Activated CD8-positive, alpha-beta memory T cell treated with anti-CD3 and anti-CD28 coated beads, Interleukin-2, amount 10 ng/mL, durations not matched to agents 7 days and 5 days (primary cell): ENCODE measurements around the gene PHKG2. TPM values are rescaled to one million over a fixed set of nuclear protein-coding genes. Genes with fewer than 3 reads are reported as not detected.

Experiments used
- ATAC-seq: fragments of 150-1000 bp; cut with Tn5 transposase; one replicate; pipeline ENCODE4 v1.10.0; 2021; ENCODE audit warnings: moderate library complexity
- CTCF ChIA-PET: fragments of 350-600 bp; sonication (Branson Sonifier 250); formaldehyde crosslinking; loops from one replicate; lab custom pipeline; 2021; ENCODE audit warnings: antibody characterized with exemption; lab: Charles Lee
- DNase-seq: peaks from one replicate; pipeline ENCODE4 v3.0.0-alpha.2; 2020
- H3K27ac Mint-ChIP-seq: one replicate; pipeline ENCODE4 v1.8.0; 2021; ENCODE audit warnings: mild to moderate bottlenecking, mixed read lengths
- H3K27me3 Mint-ChIP-seq: one replicate; pipeline ENCODE4 v1.8.0; 2021; ENCODE audit warnings: mixed read lengths
- H3K36me3 Mint-ChIP-seq: one replicate; pipeline ENCODE4 v1.8.0; 2021; ENCODE audit warnings: mild to moderate bottlenecking, mixed read lengths
- H3K4me1 Mint-ChIP-seq: one replicate; pipeline ENCODE4 v1.8.0; 2021; ENCODE audit warnings: mixed read lengths
- H3K4me3 Mint-ChIP-seq: one replicate; pipeline ENCODE4 v1.8.0; 2021; ENCODE audit warnings: mild to moderate bottlenecking, moderate library complexity, mixed read lengths
- H3K9me3 Mint-ChIP-seq: one replicate; pipeline ENCODE4 v1.8.0; 2022; ENCODE audit warnings: low read depth, mixed read lengths
- total RNA-seq, 2 experiments: library from RNA; stranded (reverse); gene quantifications; one replicate each; pipeline ENCODE4 v1.2.3, GENCODE V29; 2021

PHKG2 gene
- total RNA-seq, 2 experiments from 2014 or later: 45.8 to 46.5 TPM

GRCh38 chr16:30720694-30721093 is 27.5 kb upstream of the PHKG2 start:
- CTCF ChIA-PET: no interaction called here
- DNase-seq (no peak), ATAC-seq (no peak)
- Mint-ChIP-seq H3K4me3 (no peak overlapping the region), H3K27ac (no peak overlapping the region), H3K36me3 (peaks cover 69% of the 10 kb centered on the region), H3K9me3 (no peaks in the 10 kb centered on the region), H3K27me3 (no peaks in the 10 kb centered on the region), H3K4me1 (peaks cover 18% of the 10 kb centered on the region)

GRCh38 chr16:30721167-30721566 is 27.1 kb upstream of the PHKG2 start:
- Mint-ChIP-seq H3K36me3 (peaks cover 68% of the 10 kb centered on the region), H3K4me3 (no peak overlapping the region), H3K27ac (no peak overlapping the region), H3K27me3 (no peaks in the 10 kb centered on the region), H3K4me1 (peaks cover 13% of the 10 kb centered on the region), H3K9me3 (no peaks in the 10 kb centered on the region)
- ATAC-seq (no peak), DNase-seq (no peak)
- CTCF ChIA-PET: interaction anchor here (1.2 to 1.5 kb wide), 2 partner anchors 9 to 26 kb away, joined by 3 to 4 read pairs; no protein-coding TSS in a partner anchor

GRCh38 chr16:30721606-30722005 is 26.6 kb upstream of the PHKG2 start:
- Mint-ChIP-seq H3K9me3 (no peaks in the 10 kb centered on the region), H3K4me3 (no peak overlapping the region), H3K4me1 (peaks cover 9% of the 10 kb centered on the region), H3K36me3 (peaks cover 65% of the 10 kb centered on the region), H3K27ac (no peak overlapping the region), H3K27me3 (no peaks in the 10 kb centered on the region)
- CTCF ChIA-PET: interaction anchor here (1.2 to 1.5 kb wide), 2 partner anchors 9 to 26 kb away, joined by 3 to 4 read pairs; no protein-coding TSS in a partner anchor
- DNase-seq (no peak), ATAC-seq (no peak)

- Mint-ChIP-seq H3K27ac (no peak overlapping the region), H3K4me1 (peaks cover 2% of the 10 kb centered on the region), H3K4me3 (no peak overlapping the region), H3K9me3 (no peaks in the 10 kb centered on the region), H3K36me3 (peaks cover 61% of the 10 kb centered on the region), H3K27me3 (no peaks in the 10 kb centered on the region)
- no peak for DNase-seq
- CTCF ChIA-PET: interaction anchor here (1.2 to 1.5 kb wide), 2 partner anchors 10 to 25 kb away, joined by 3 to 4 read pairs; no protein-coding TSS in a partner anchor
- no peak for ATAC-seq
These were observed 25.8 kb upstream of the PHKG2 start for GRCh38 chr16:30722443-30722842.

GRCh38 chr16:30722916-30723315 is 25.3 kb upstream of the PHKG2 start:
- Mint-ChIP-seq H3K9me3 (no peaks in the 10 kb centered on the region), H3K27me3 (no peaks in the 10 kb centered on the region), H3K4me3 (no peak overlapping the region), H3K36me3 (peaks cover 62% of the 10 kb centered on the region), H3K4me1 (peaks cover 2% of the 10 kb centered on the region), H3K27ac (no peak overlapping the region)
- ATAC-seq (no peak), DNase-seq (no peak)
- CTCF ChIA-PET: no interaction called here

GRCh38 chr16:30723725-30724355 is 24.4 kb upstream of the PHKG2 start:
- no peak overlapping the region for H3K27ac Mint-ChIP-seq

GRCh38 chr16:30724641-30725417 is 23.4 kb upstream of the PHKG2 start:
- Mint-ChIP-seq H3K4me1 (peaks cover 11% of the 10 kb centered on the region), H3K27me3 (no peaks in the 10 kb centered on the region), H3K9me3 (no peaks in the 10 kb centered on the region), H3K4me3 (no peak overlapping the region), H3K27ac (no peak overlapping the region), H3K36me3 (peaks cover 69% of the 10 kb centered on the region)
- ATAC-seq (no peak), DNase-seq (no peak)
- CTCF ChIA-PET: no interaction called here

More at GRCh38 chr16:30723725-30724355, 24.4 kb upstream of the PHKG2 start:
- CTCF ChIA-PET: interaction anchor here (0.6 kb wide), 1 partner anchor 125 kb away, joined by 3 read pairs; no protein-coding TSS in a partner anchor
- no peaks in the 10 kb centered on the region for H3K27me3 Mint-ChIP-seq
- DNase-seq (no peak), ATAC-seq (no peak)
- peaks cover 67% of the 10 kb centered on the region for H3K36me3 Mint-ChIP-seq
- peaks cover 4% of the 10 kb centered on the region for H3K4me1 Mint-ChIP-seq
- H3K9me3 Mint-ChIP-seq: no peaks in the 10 kb centered on the region
- no peak overlapping the region for H3K4me3 Mint-ChIP-seq

- CTCF ChIA-PET: interaction anchor here (0.6 kb wide), 1 partner anchor 31 kb away, joined by 4 read pairs; no protein-coding TSS in a partner anchor
- no peak overlapping the region for H3K27ac Mint-ChIP-seq
- H3K4me3 Mint-ChIP-seq: no peak overlapping the region
- H3K36me3 Mint-ChIP-seq: peaks cover 68% of the 10 kb centered on the region
- H3K4me1 Mint-ChIP-seq: peaks cover 17% of the 10 kb centered on the region
- DNase-seq (no peak), ATAC-seq (no peak)
- H3K27me3 Mint-ChIP-seq: no peaks in the 10 kb centered on the region
- no peaks in the 10 kb centered on the region for H3K9me3 Mint-ChIP-seq
These were observed 22.8 kb upstream of the PHKG2 start for GRCh38 chr16:30725418-30725792.

- ATAC-seq (no peak), DNase-seq (no peak)
- Mint-ChIP-seq H3K27ac (no peak overlapping the region), H3K36me3 (peaks cover 56% of the 10 kb centered on the region), H3K4me3 (no peak overlapping the region), H3K9me3 (no peaks in the 10 kb centered on the region), H3K27me3 (no peaks in the 10 kb centered on the region), H3K4me1 (peaks cover 20% of the 10 kb centered on the region)
- CTCF ChIA-PET: no interaction called here
These were observed 19.9 kb upstream of the PHKG2 start for GRCh38 chr16:30728321-30728720.

GRCh38 chr16:30728899-30729672 is 19.1 kb upstream of the PHKG2 start:
- H3K4me3 Mint-ChIP-seq: no peak overlapping the region
- no peak overlapping the region for H3K27ac Mint-ChIP-seq
- CTCF ChIA-PET: no interaction called here
- peaks cover 20% of the 10 kb centered on the region for H3K4me1 Mint-ChIP-seq
- no peaks in the 10 kb centered on the region for H3K9me3 Mint-ChIP-seq
- DNase-seq: no peak
- peaks cover 54% of the 10 kb centered on the region for H3K36me3 Mint-ChIP-seq
- ATAC-seq: no peak
- H3K27me3 Mint-ChIP-seq: no peaks in the 10 kb centered on the region

- peaks cover 51% of the 10 kb centered on the region for H3K36me3 Mint-ChIP-seq
- H3K4me3 Mint-ChIP-seq: no peak overlapping the region
- H3K4me1 Mint-ChIP-seq: peaks cover 20% of the 10 kb centered on the region
- peak; percentile 67 for ATAC-seq
- H3K9me3 Mint-ChIP-seq: no peaks in the 10 kb centered on the region
- no peak overlapping the region for H3K27ac Mint-ChIP-seq
- DNase-seq: peak; percentile 50
- no peaks in the 10 kb centered on the region for H3K27me3 Mint-ChIP-seq
- CTCF ChIA-PET: no interaction called here
These were observed 16.8 kb upstream of the PHKG2 start for GRCh38 chr16:30731411-30731810.

- H3K27me3 Mint-ChIP-seq: no peaks in the 10 kb centered on the region
- DNase-seq (no peak), ATAC-seq (no peak)
- H3K4me1 Mint-ChIP-seq: peaks cover 4% of the 10 kb centered on the region
- H3K4me3 Mint-ChIP-seq: no peak overlapping the region
- CTCF ChIA-PET: interaction anchor here (0.6 to 0.7 kb wide), 2 partner anchors 165 to 465 kb away, joined by 3 read pairs; no protein-coding TSS in a partner anchor
- no peaks in the 10 kb centered on the region for H3K9me3 Mint-ChIP-seq
- no peak overlapping the region for H3K27ac Mint-ChIP-seq
- H3K36me3 Mint-ChIP-seq: peaks cover 46% of the 10 kb centered on the region
These were observed 11.0 kb upstream of the PHKG2 start for GRCh38 chr16:30736995-30737793.
